NCI-H1092 (cell line): Measurements from ENCODE around the gene GPR160.
"Not testable (repeated sequence)": the region's sequence is repeated elsewhere in the genome, so short reads cannot be mapped to it uniquely, and the experiment has no call there.

Source experiments
- DNase-seq: peaks from one replicate; lab custom pipeline; 2025; lab: John Stamatoyannopoulos, UW

GPR160 gene

GRCh38 chr3:170111147-170111771 is 73.5 kb downstream of the GPR160 start:
- DNase-seq = no peak

GRCh38 chr3:170114165-170114564 is 76.4 kb downstream of the GPR160 start:
- not testable (repeated sequence) for DNase-seq

GRCh38 chr3:170117134-170117533 is 79.3 kb downstream of the GPR160 start:
- DNase-seq = no peak

- DNase-seq = no peak
These were observed 90.6 kb downstream of the GPR160 start for GRCh38 chr3:170128259-170128976.

GRCh38 chr3:170128977-170129431 is 91.2 kb downstream of the GPR160 start:
- DNase-seq = no peak

GRCh38 chr3:170130532-170130931 is 92.7 kb downstream of the GPR160 start:
- DNase-seq = no peak

GRCh38 chr3:170132335-170132734 is 94.5 kb downstream of the GPR160 start:
- DNase-seq = no peak
